ENCODE measurements around the gene ABCD3.

Gene ABCD3

GRCh38 chr1:94463765-94464330 lies 45.7 kb downstream of the ABCD3 start:
- in situ Hi-C loops (cut with MboI; ENCODE audit: low sequenced_read_pairs, unreplicated experiment) = no loop called here
- DNase-seq (ENCODE audit: low spot score) = peak; percentile 22
- TF ChIP-seq CTCF (IDR thresholded peaks at IDR 0.05; ENCODE audit: borderline replicate concordance, control extremely low read depth, extremely low read depth, insufficient read depth, missing control alignments) = peak; percentile 67

DNA sequence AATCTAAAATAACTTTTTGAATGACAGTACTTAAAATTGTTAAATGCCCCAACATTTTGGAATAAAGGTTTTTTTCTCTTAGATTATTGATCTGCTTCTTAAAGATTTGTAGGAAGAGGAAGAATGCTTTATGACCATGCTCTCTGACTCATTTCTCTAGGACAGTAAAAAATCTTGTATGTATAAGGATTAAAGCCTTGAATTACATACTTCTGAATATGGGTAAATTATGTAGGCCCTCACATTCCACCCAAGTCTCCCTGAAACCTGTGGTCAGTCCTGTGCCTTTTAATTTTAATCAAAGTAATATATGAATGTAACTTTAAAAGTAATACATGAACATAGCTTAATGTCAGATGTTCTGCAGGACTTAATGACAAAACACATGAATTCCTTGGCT lies 50.5 kb downstream of the ABCD3 start:
- no peak for TF ChIP-seq CTCF (IDR thresholded peaks at IDR 0.05; ENCODE audit: borderline replicate concordance, control extremely low read depth, extremely low read depth, insufficient read depth, missing control alignments)
- DNase-seq (ENCODE audit: low spot score) = no peak
- in situ Hi-C loops (cut with MboI; ENCODE audit: low sequenced_read_pairs, unreplicated experiment) = no loop called here

DNA sequence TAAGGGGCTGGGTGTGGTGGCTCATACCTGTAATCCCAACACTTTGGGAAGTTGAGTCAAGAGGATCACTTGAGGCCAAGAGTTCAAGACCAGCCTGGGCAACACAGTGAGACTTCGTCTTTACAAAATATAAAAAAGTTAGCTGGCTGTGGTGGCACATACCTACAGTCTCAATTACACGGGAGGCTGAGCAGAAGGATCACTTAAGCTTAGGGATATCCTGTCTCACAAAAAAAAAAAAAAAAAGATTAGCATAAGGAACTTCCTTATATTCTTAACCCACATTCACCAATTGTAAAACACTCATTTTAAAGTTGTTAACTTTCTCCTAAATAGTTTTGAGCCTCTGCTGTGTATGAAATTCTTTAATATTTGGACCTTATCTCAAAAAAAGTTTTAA lies 53.1 kb downstream of the ABCD3 start:
- DNase-seq (ENCODE audit: low spot score) = no peak
- no peak for TF ChIP-seq CTCF (IDR thresholded peaks at IDR 0.05; ENCODE audit: borderline replicate concordance, control extremely low read depth, extremely low read depth, insufficient read depth, missing control alignments)
- in situ Hi-C loops (cut with MboI; ENCODE audit: low sequenced_read_pairs, unreplicated experiment) = no loop called here

GRCh38 chr1:94475232-94475631 lies 57.0 kb downstream of the ABCD3 start:
- in situ Hi-C loops (cut with MboI; ENCODE audit: low sequenced_read_pairs, unreplicated experiment) = no loop called here

DNA sequence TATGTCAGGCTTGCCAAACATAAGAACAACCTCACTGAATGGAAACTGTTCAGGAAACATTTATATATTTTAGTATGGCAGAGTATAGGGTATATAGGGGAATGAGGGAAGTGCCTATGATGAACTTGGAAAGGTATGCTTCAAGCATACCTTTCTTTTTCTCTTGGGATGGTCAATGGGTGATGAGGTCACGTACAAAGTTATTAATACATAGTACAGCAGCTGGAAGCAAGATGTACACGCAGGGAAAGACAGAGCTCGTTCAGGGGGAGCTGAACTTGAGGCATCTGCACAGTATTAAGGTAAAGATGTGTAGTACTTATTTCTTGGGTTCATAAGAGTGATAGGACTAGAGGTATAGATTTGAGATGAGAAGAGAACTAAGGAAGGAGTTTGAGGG lies 61.5 kb downstream of the ABCD3 start:
- DNase-seq (ENCODE audit: low spot score) = no peak
- in situ Hi-C loops (cut with MboI; ENCODE audit: low sequenced_read_pairs, unreplicated experiment) = loop anchor here (10.0 kb wide), 1 partner anchor 325 kb away; no protein-coding TSS in a partner anchor
- no peak for TF ChIP-seq CTCF (IDR thresholded peaks at IDR 0.05; ENCODE audit: borderline replicate concordance, control extremely low read depth, extremely low read depth, insufficient read depth, missing control alignments)

More at GRCh38 chr1:94475232-94475631, 57.0 kb downstream of the ABCD3 start:
- DNase-seq (ENCODE audit: low spot score) = no peak
- no peak for TF ChIP-seq CTCF (IDR thresholded peaks at IDR 0.05; ENCODE audit: borderline replicate concordance, control extremely low read depth, extremely low read depth, insufficient read depth, missing control alignments)

DNA sequence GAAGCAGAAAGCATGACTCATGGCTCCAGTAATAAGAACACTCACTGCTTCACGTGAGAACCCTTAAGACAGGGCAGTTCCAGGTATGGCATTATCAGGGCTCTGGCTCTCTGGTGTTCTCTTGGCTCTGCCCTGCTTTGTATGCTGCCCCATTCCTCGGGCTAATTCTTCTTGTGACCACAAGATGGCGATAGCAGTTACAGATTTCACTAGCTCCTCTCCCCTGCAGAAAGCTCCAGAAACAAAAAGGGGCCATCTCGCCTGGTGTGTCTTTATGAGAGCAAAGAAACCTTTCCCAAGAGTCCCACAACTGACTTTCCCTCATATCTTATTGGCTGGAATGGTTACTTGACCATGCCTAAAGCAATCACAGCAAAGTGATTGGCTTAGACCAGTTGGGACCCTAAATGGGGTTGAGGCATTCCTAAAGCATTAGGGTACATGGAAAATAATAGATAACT lies 63.3 kb downstream of the ABCD3 start:
- peak; percentile 50 for DNase-seq (ENCODE audit: low spot score)
- in situ Hi-C loops (cut with MboI; ENCODE audit: low sequenced_read_pairs, unreplicated experiment) = loop anchor here (10.0 kb wide), 1 partner anchor 323 kb away; no protein-coding TSS in a partner anchor
- TF ChIP-seq CTCF (IDR thresholded peaks at IDR 0.05; ENCODE audit: borderline replicate concordance, control extremely low read depth, extremely low read depth, insufficient read depth, missing control alignments) = peak; percentile 80
